OCI-LY7 (cell line): ENCODE data around the gene IQGAP2. TPM values are rescaled to one million over a fixed set of nuclear protein-coding genes. Genes with fewer than 3 reads are reported as not detected.
A peak's percentile ranks its signal among the peaks of the same experiment; 100 is the strongest.

Experiments
- BruUV-seq: library from RNA; stranded (reverse); fragments of 400-500 nt; replicated peaks from 2 replicates; lab custom pipeline; 2021; lab: Mats Ljungman, UMichigan
- CTCF ChIA-PET: fragments of 300-600 bp; sonication (Branson Sonifier 250); formaldehyde crosslinking; loops from one replicate; lab custom pipeline; 2022; ENCODE audit warnings: antibody characterized with exemption; ENCODE audit not compliant: unreplicated experiment; lab: Charles Lee
- POLR2A ChIA-PET: fragments of 300-600 bp; sonication (Branson Sonifier 250); formaldehyde crosslinking; loops from one replicate; lab custom pipeline; 2022; ENCODE audit warnings: antibody characterized with exemption; lab: Charles Lee
- DNase-seq: peaks from one replicate; pipeline ENCODE4 v3.0.0-alpha.2; 2015; ENCODE audit warnings: low spot score
- H2AFZ ChIP-seq: fragments of 200-600 bp; sonication (generic), shearing (Covaris generic); 2 replicates; pipeline ENCODE4 v1.6.1; 2014; ENCODE audit warnings: mild to moderate bottlenecking, antibody characterized with exemption, low read length, moderate library complexity
- H3K27ac ChIP-seq: fragments of 200-600 bp; sonication (generic); 2 replicates; pipeline ENCODE4 v1.5.1; 2014; ENCODE audit warnings: mixed run types, low read depth, mild to moderate bottlenecking, moderate library complexity, low read length, inconsistent platforms; ENCODE audit not compliant: poor library complexity, severe bottlenecking
- H3K36me3 ChIP-seq: fragments of 200-600 bp; sonication (generic); 2 replicates; pipeline ENCODE4 v1.6.1; 2014; ENCODE audit warnings: mild to moderate bottlenecking, antibody characterized with exemption, low read length, moderate library complexity, mixed read lengths; ENCODE audit not compliant: insufficient read depth
- H3K4me1 ChIP-seq: fragments of 200-600 bp; sonication (generic); 2 replicates; pipeline ENCODE4 v1.5.1; 2014; ENCODE audit warnings: mild to moderate bottlenecking, low read length; ENCODE audit not compliant: insufficient read depth, poor library complexity, severe bottlenecking
- H3K4me2 ChIP-seq: fragments of 200-600 bp; sonication (generic); 2 replicates; pipeline ENCODE4 v1.6.1; 2014; ENCODE audit warnings: mild to moderate bottlenecking, low read length
- H3K4me3 ChIP-seq: fragments of 200-600 bp; sonication (generic); 2 replicates; pipeline ENCODE4 v1.5.1; 2014; ENCODE audit warnings: mild to moderate bottlenecking, low read depth, low read length; ENCODE audit not compliant: poor library complexity, severe bottlenecking
- H3K79me2 ChIP-seq: fragments of 200-600 bp; sonication (generic); 2 replicates; pipeline ENCODE4 v1.6.1; 2016; ENCODE audit warnings: low read depth, mild to moderate bottlenecking, low read length, moderate library complexity, mixed read lengths; ENCODE audit not compliant: insufficient read depth
- H3K9me2 ChIP-seq: fragments of 200-600 bp; sonication (generic); 2 replicates; pipeline ENCODE4 v1.6.1; 2016; ENCODE audit warnings: mild to moderate bottlenecking, low read length, mixed read lengths; ENCODE audit not compliant: insufficient read depth
- H3K9me3 ChIP-seq: fragments of 200-600 bp; sonication (generic); 2 replicates; pipeline ENCODE4 v1.6.1; 2014; ENCODE audit warnings: mild to moderate bottlenecking, mixed run types, low read length, mixed read lengths
- H4K20me1 ChIP-seq: fragments of 200-600 bp; sonication (generic); 2 replicates; pipeline ENCODE4 v1.6.1; 2014; ENCODE audit warnings: mild to moderate bottlenecking, antibody characterized with exemption, low read length, moderate library complexity, mixed read lengths; ENCODE audit not compliant: insufficient read depth
- CTCF ChIP-seq: fragments of 200-600 bp; sonication (generic); conservative IDR thresholded peaks from 2 replicates; pipeline ENCODE4 v1.5.1; 2014; ENCODE audit warnings: mild to moderate bottlenecking, antibody characterized with exemption, low read length, moderate library complexity, mixed read lengths
- EZH2phosphoT487 ChIP-seq: fragments of 200-600 bp; sonication (generic); IDR thresholded peaks from 2 replicates; pipeline ENCODE4 v1.6.1; 2018; ENCODE audit warnings: low read depth, borderline replicate concordance, mild to moderate bottlenecking, mixed run types, antibody characterized with exemption, low read length, moderate library complexity, mixed read lengths
- intact Hi-C: fragments of 100-400 bp; cut with micrococcal nuclease; formaldehyde crosslinking; loops from one replicate; pipeline ENCODE4 v1.10.0; 2022; ENCODE audit not compliant: unreplicated experiment
- total RNA-seq, 2 experiments: library from RNA; depleted of rRNA in 1 of 2; stranded (reverse); fragments of >200 nt in 1 of 2; shearing (Covaris generic) in 1 of 2; gene quantifications; 2 replicates each; pipeline ENCODE4 v1.2.3, GENCODE V29; 2014 to 2022

IQGAP2 gene
- total RNA-seq, 2 experiments from 2014 or later = 30.0 to 50.2 TPM

GRCh38 chr5:76482984-76483383 lies 79.9 kb downstream of the IQGAP2 start:
- Histone ChIP-seq H3K4me1 (no peaks in the 10 kb centered on the region), H3K79me2 (no peaks in the 10 kb centered on the region), H3K9me2 (no peaks in the 10 kb centered on the region), H3K4me3 (no peak overlapping the region), H3K27ac (no peak overlapping the region), H3K4me2 (no peak overlapping the region), H4K20me1 (no peaks in the 10 kb centered on the region), H3K9me3 (no peaks in the 10 kb centered on the region), H2AFZ (no peak overlapping the region), H3K36me3 (no peaks in the 10 kb centered on the region)
- CTCF ChIA-PET = interaction anchor here (1.5 kb wide), 1 partner anchor 9 kb away, joined by 3 read pairs; no protein-coding TSS in a partner anchor
- intact Hi-C loops = no loop called here
- no peak for TF ChIP-seq EZH2phosphoT487
- TF ChIP-seq CTCF = no peak
- POLR2A ChIA-PET = interaction anchor here (1.6 kb wide), 1 partner anchor 46 kb away, joined by 3 read pairs; no protein-coding TSS in a partner anchor
- no TSS peak for BruUV-seq
- no peak for DNase-seq

- BruUV-seq = no TSS peak
- Histone ChIP-seq H3K4me1 (no peaks in the 10 kb centered on the region), H2AFZ (no peak overlapping the region), H4K20me1 (no peaks in the 10 kb centered on the region), H3K27ac (no peak overlapping the region), H3K4me3 (no peak overlapping the region), H3K79me2 (no peaks in the 10 kb centered on the region), H3K4me2 (no peak overlapping the region), H3K9me2 (no peaks in the 10 kb centered on the region), H3K36me3 (no peaks in the 10 kb centered on the region), H3K9me3 (no peaks in the 10 kb centered on the region)
- peak; percentile 8 for DNase-seq
- CTCF ChIA-PET = interaction anchor here (1.2 to 1.5 kb wide), 2 partner anchors 9 to 34 kb away, joined by 3 read pairs; no protein-coding TSS in a partner anchor
- intact Hi-C loops = no loop called here
- TF ChIP-seq EZH2phosphoT487 = no peak
- peak; percentile 55 for TF ChIP-seq CTCF
- POLR2A ChIA-PET = interaction anchor here (0.5 to 2.8 kb wide), 3 partner anchors 9 to 45 kb away, joined by 3 to 10 read pairs (median 3); no protein-coding TSS in a partner anchor
These were observed 80.3 kb downstream of the IQGAP2 start for GRCh38 chr5:76483433-76483832.

- intact Hi-C loops = no loop called here
- ChIA-PET CTCF (interaction anchor here (1.2 to 1.5 kb wide), 2 partner anchors 10 to 34 kb away, joined by 3 read pairs; no protein-coding TSS in a partner anchor), POLR2A (interaction anchor here (0.5 to 2.8 kb wide), 3 partner anchors 10 to 45 kb away, joined by 3 to 10 read pairs (median 3); no protein-coding TSS in a partner anchor)
- no peak for TF ChIP-seq EZH2phosphoT487
- no peak overlapping the region for H3K4me2 ChIP-seq
- H3K9me3 ChIP-seq = no peaks in the 10 kb centered on the region
- no peaks in the 10 kb centered on the region for H3K36me3 ChIP-seq
- DNase-seq = no peak
- H4K20me1 ChIP-seq = no peaks in the 10 kb centered on the region
- no peak overlapping the region for H2AFZ ChIP-seq
- H3K4me3 ChIP-seq = no peak overlapping the region
- no peaks in the 10 kb centered on the region for H3K4me1 ChIP-seq
- BruUV-seq = no TSS peak
- no peaks in the 10 kb centered on the region for H3K79me2 ChIP-seq
- H3K9me2 ChIP-seq = no peaks in the 10 kb centered on the region
- no peak overlapping the region for H3K27ac ChIP-seq
These were observed 80.8 kb downstream of the IQGAP2 start for GRCh38 chr5:76483881-76484280.
